Measurements from ENCODE around the gene CRYZL1. TPM values are rescaled to one million over a fixed set of nuclear protein-coding genes. Genes with fewer than 3 reads are reported as not detected.
A peak's percentile ranks its signal among the peaks of the same experiment; 100 is the strongest.

Gene CRYZL1
- total and polyA plus RNA-seq, 7 donors, result 12.8 to 37.7 (median 16.1) TPM

GRCh38 chr21:33543505-33544129 is 97.9 kb downstream of the CRYZL1 start:
- peak; percentile 76 to 87 for DNase-seq
- intact Hi-C loops (cut with DNase I), result loop anchor here in 1 of 2 donors (5.0 kb wide), 2 partner anchors 44 to 64 kb away; partner anchors contain the start of gene DONSON
- 0 to 1% (median 0%) methylated on average over 26 of the region's 26 CpGs for WGBS, 3 donors

GRCh38 chr21:33542640-33543504 is 98.7 kb downstream of the CRYZL1 start, which contains the start of gene SON:
Gene SON (plus strand): TSS chr21:33543038. CDS start chr21:33543093, 55 bp downstream.
- no peaks in the 10 kb centered on the region for H3K27me3 ChIP-seq (ENCODE audit: insufficient read depth in 3 of 3, low read length in 2 of 3)
- peaks cover 0 to 32% of the 10 kb centered on the region in 2 donors for H3K36me3 ChIP-seq (ENCODE audit: insufficient read depth in 1 of 2, low read depth in 1 of 2)
- peaks cover 31% of the 10 kb centered on the region for H3K4me1 ChIP-seq
- DNase-seq (peak; percentile 99 to 100), ATAC-seq (peak; percentile 94 to 97 (median 96))
- 0% methylated on average over 56 of the region's 57 CpGs for WGBS, 3 donors
- TF ChIP-seq, protein P1, sequence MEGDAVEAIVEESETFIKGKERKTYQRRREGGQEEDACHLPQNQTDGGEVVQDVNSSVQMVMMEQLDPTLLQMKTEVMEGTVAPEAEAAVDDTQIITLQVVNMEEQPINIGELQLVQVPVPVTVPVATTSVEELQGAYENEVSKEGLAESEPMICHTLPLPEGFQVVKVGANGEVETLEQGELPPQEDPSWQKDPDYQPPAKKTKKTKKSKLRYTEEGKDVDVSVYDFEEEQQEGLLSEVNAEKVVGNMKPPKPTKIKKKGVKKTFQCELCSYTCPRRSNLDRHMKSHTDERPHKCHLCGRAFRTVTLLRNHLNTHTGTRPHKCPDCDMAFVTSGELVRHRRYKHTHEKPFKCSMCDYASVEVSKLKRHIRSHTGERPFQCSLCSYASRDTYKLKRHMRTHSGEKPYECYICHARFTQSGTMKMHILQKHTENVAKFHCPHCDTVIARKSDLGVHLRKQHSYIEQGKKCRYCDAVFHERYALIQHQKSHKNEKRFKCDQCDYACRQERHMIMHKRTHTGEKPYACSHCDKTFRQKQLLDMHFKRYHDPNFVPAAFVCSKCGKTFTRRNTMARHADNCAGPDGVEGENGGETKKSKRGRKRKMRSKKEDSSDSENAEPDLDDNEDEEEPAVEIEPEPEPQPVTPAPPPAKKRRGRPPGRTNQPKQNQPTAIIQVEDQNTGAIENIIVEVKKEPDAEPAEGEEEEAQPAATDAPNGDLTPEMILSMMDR (IDR thresholded peaks at IDR 0.05), result no peak
- no peaks in the 10 kb centered on the region for H3K9me3 ChIP-seq
- peak within 1 kb of the TSS; percentile 84 for H3K4me3 ChIP-seq
- intact Hi-C loops (cut with DNase I), result loop anchor here in 1 of 2 donors (5.0 kb wide), 2 partner anchors 44 to 64 kb away; partner anchors contain the start of gene DONSON
- peak within 1 kb of the TSS; percentile 99 for H3K27ac ChIP-seq

More at GRCh38 chr21:33543505-33544129, 97.9 kb downstream of the CRYZL1 start:
- no peaks in the 10 kb centered on the region for H3K9me3 ChIP-seq
- peaks cover 0 to 32% of the 10 kb centered on the region in 2 donors for H3K36me3 ChIP-seq (ENCODE audit: insufficient read depth in 1 of 2, low read depth in 1 of 2)
- H3K4me1 ChIP-seq, result peaks cover 31% of the 10 kb centered on the region
- peak overlapping the region; percentile 84 for H3K4me3 ChIP-seq
- H3K27ac ChIP-seq, result peak overlapping the region; percentile 99
- TF ChIP-seq, protein P1 (IDR thresholded peaks at IDR 0.05), result no peak
- ATAC-seq, result peak; percentile 42 to 64 (median 44)
- H3K27me3 ChIP-seq (ENCODE audit: insufficient read depth in 3 of 3, low read length in 2 of 3), result no peaks in the 10 kb centered on the region

- Histone ChIP-seq H3K9me3 (no peaks in the 10 kb centered on the region), H3K4me1 (peaks cover 31% of the 10 kb centered on the region), H3K4me3 (peak within 1 kb of the TSS; percentile 84), H3K27me3 (ENCODE audit: insufficient read depth in 3 of 3, low read length in 2 of 3) (no peaks in the 10 kb centered on the region), H3K27ac (peak within 1 kb of the TSS; percentile 99), H3K36me3 (ENCODE audit: insufficient read depth in 1 of 2, low read depth in 1 of 2) (peaks cover 0 to 32% of the 10 kb centered on the region in 2 donors)
- intact Hi-C loops (cut with DNase I), result loop anchor here in 1 of 2 donors (5.0 kb wide), 2 partner anchors 45 to 65 kb away; partner anchors contain the start of gene DONSON
- peak; percentile 87 to 92 for DNase-seq
- peak; percentile 81 to 85 (median 84) for ATAC-seq
- WGBS, 3 donors, result 0% methylated on average over 54 to 56 of the region's 56 CpGs
- TF ChIP-seq, protein P1 (IDR thresholded peaks at IDR 0.05), result no peak
Measured at GRCh38 chr21:33541756-33542639, 99.5 kb downstream of the CRYZL1 start, which contains the start of gene GART. Gene GART (minus strand): TSS chr21:33542117. CDS start chr21:33539315, 2,802 bp downstream.

DNA sequence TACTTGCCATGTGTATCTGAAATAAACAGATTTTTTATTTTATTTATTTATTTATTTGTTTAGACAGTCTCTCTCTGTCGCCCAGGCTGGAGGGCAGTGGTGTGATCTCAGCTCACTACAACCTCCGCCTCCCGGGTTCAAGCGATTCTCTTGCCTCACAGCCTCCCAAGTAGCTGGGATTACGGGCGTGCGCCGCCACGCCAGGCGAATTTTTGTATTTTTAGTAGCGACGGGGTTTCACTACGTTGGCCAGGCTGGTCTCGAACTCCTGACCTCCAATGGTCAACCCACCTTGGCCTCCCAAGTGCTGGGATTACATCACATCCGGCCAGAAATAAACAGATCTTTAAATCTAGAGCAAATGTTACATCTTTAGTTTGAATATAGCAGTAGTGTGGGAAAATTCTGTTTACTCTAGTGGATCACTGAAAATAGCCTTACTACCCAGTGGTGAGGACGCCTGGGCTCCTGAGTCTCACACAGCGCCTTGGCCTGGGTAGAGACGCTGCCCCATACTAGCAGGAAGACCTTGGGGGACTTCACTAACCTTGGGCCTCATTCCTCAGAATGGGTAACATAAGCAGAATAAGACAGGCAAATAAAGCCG is 100.3 kb downstream of the CRYZL1 start:
- DNase-seq, result peak in 1 of 2 donors; percentile 13
- WGBS, 3 donors, result 53 to 57% (median 57%) methylated on average over 19 of the region's 19 CpGs
- TF ChIP-seq, protein P1 (IDR thresholded peaks at IDR 0.05), result no peak
- H3K27ac ChIP-seq, result peak overlapping the region; percentile 99
- H3K36me3 ChIP-seq (ENCODE audit: insufficient read depth in 1 of 2, low read depth in 1 of 2), result peaks cover 2 to 32% of the 10 kb centered on the region in 2 donors
- intact Hi-C loops (cut with DNase I), result loop anchor here in 1 of 2 donors (5.0 kb wide), 2 partner anchors 46 to 66 kb away; partner anchors contain the start of gene DONSON
- H3K4me1 ChIP-seq, result peaks cover 30% of the 10 kb centered on the region
- H3K27me3 ChIP-seq (ENCODE audit: insufficient read depth in 3 of 3, low read length in 2 of 3), result no peaks in the 10 kb centered on the region
- H3K4me3 ChIP-seq, result peak overlapping the region; percentile 84
- H3K9me3 ChIP-seq, result no peaks in the 10 kb centered on the region
- ATAC-seq, result no peak

All from psoas muscle (tissue), 8 donors.